Measurements from ENCODE around the gene SERPINA4. TPM values are rescaled to one million over a fixed set of nuclear protein-coding genes. Genes with fewer than 3 reads are reported as not detected.

SERPINA4 gene
- polyA plus RNA-seq, 1 of the 3 experiments (the other 2 are of a cell fraction) = not detected

- no peak overlapping the region for H3K4me2 ChIP-seq
- no peak overlapping the region for H3K9ac ChIP-seq
- no peak for DNase-seq
These were observed 10.7 kb downstream of the SERPINA4 start for GRCh38 chr14:94571950-94572349.

GRCh38 chr14:94572637-94573303 is 11.5 kb downstream of the SERPINA4 start:
- CTCF ChIA-PET = interaction anchor here (2.8 kb wide), 1 partner anchor 23 kb away, joined by 12 read pairs; no protein-coding TSS in a partner anchor

More at GRCh38 chr14:94571950-94572349, 10.7 kb downstream of the SERPINA4 start:
- 56% methylated on average over 6 of the region's 6 CpGs for WGBS (ENCODE audit: low lambda C conversion rate)
- no peak for TF ChIP-seq MEF2A (IDR thresholded peaks at IDR 0.05; ENCODE audit: borderline replicate concordance, low read depth)
- no peak for TF ChIP-seq GATA2 (CRISPR knock-in tag; IDR thresholded peaks at IDR 0.05)
- no peak for TF ChIP-seq EZH2phosphoT487 (IDR thresholded peaks at IDR 0.05; ENCODE audit: borderline replicate concordance, low read depth)
- no peaks in the 10 kb centered on the region for H3K79me2 ChIP-seq (ENCODE audit: insufficient read depth)
- no peak overlapping the region for H2AFZ ChIP-seq (ENCODE audit: low read depth)
- H3K27ac ChIP-seq (ENCODE audit: low read depth in 2 of 2, low read length in 1 of 2) = no peak overlapping the region
- POLR2A ChIA-PET = no interaction called here
- H3K9me2 ChIP-seq = no peaks in the 10 kb centered on the region
- H3K9me3 ChIP-seq = no peaks in the 10 kb centered on the region
- no peaks in the 10 kb centered on the region for H3K4me1 ChIP-seq (ENCODE audit: control insufficient read depth in 1 of 2, insufficient read depth in 2 of 2, low read depth in 1 of 2, low read length in 1 of 2)
- peaks cover 10% of the 10 kb centered on the region; the same call in 1 of the 2 replicates for H3K27me3 ChIP-seq (ENCODE audit: insufficient read depth)
- H4K20me1 ChIP-seq (ENCODE audit: insufficient read depth) = no peaks in the 10 kb centered on the region
- no peaks in the 10 kb centered on the region for H3K36me3 ChIP-seq (replicated peaks in 1 of 2; ENCODE audit: control insufficient read depth in 1 of 2, insufficient read depth in 2 of 2, low read length in 1 of 2)
- no peaks in the 10 kb centered on the region for H3F3A ChIP-seq (replicated peaks; ENCODE audit: insufficient read depth)
- CTCF ChIA-PET = interaction anchor here (1.5 to 1.8 kb wide), 2 partner anchors 22 to 23 kb away, joined by 4 to 5 read pairs; no protein-coding TSS in a partner anchor
- H3K4me3 ChIP-seq (ENCODE audit: low read depth in 2 of 2, low read length in 1 of 2) = no peak overlapping the region

More at GRCh38 chr14:94572637-94573303, 11.5 kb downstream of the SERPINA4 start:
- no peaks in the 10 kb centered on the region for H3K4me1 ChIP-seq (ENCODE audit: control insufficient read depth in 1 of 2, insufficient read depth in 2 of 2, low read depth in 1 of 2, low read length in 1 of 2)
- 61% methylated on average over 7 of the region's 7 CpGs for WGBS (ENCODE audit: low lambda C conversion rate)
- no peaks in the 10 kb centered on the region for H3K79me2 ChIP-seq (ENCODE audit: insufficient read depth)
- no peak overlapping the region for H3K27ac ChIP-seq (ENCODE audit: low read depth in 2 of 2, low read length in 1 of 2)
- H3K9ac ChIP-seq = no peak overlapping the region
- peaks cover 5% of the 10 kb centered on the region; the same call in 1 of the 2 replicates for H3K27me3 ChIP-seq (ENCODE audit: insufficient read depth)
- H3F3A ChIP-seq (replicated peaks; ENCODE audit: insufficient read depth) = no peaks in the 10 kb centered on the region
- POLR2A ChIA-PET = no interaction called here
- H3K4me2 ChIP-seq = no peak overlapping the region
- H2AFZ ChIP-seq (ENCODE audit: low read depth) = no peak overlapping the region
- H3K4me3 ChIP-seq (ENCODE audit: low read depth in 2 of 2, low read length in 1 of 2) = no peak overlapping the region
- H3K36me3 ChIP-seq (replicated peaks in 1 of 2; ENCODE audit: control insufficient read depth in 1 of 2, insufficient read depth in 2 of 2, low read length in 1 of 2) = no peaks in the 10 kb centered on the region
- H4K20me1 ChIP-seq (ENCODE audit: insufficient read depth) = no peaks in the 10 kb centered on the region
- DNase-seq = no peak
- no peaks in the 10 kb centered on the region for H3K9me3 ChIP-seq
- no peaks in the 10 kb centered on the region for H3K9me2 ChIP-seq
- TF ChIP-seq ELF1 (IDR thresholded peaks at IDR 0.05) (no peak), RAD21 (IDR thresholded peaks at IDR 0.05; ENCODE audit: low read length) (no peak), GABPA (IDR thresholded peaks at IDR 0.05; ENCODE audit: low read depth) (no peak), REST (IDR thresholded peaks at IDR 0.05; ENCODE audit: low read depth, low read length) (no peak), USF2 (IDR thresholded peaks at IDR 0.05; ENCODE audit: borderline replicate concordance, low read depth, low read length) (no peak)

Measured in SK-N-SH (cell line).